ENCODE data around the gene PSENEN.
"Not testable (repeated sequence)": the region's sequence is repeated elsewhere in the genome, so short reads cannot be mapped to it uniquely, and the experiment has no call there.

PSENEN gene

DNA sequence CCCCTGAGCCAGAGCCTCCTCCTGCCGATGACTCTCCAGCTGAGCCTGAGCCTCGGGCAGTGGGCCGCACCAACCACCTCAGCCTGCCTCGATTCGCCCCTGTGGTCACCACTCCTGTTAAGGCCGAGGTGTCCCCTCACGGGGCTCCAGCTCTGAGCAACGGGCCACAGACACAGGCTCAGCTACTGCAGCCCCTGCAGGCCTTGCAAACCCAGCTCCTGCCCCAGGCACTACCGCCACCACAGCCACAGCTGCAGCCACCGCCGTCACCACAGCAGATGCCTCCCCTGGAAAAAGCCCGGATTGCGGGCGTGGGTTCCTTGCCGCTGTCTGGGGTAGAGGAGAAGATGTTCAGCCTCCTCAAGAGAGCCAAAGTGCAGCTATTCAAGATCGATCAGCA lies 24.1 kb upstream of the PSENEN start:
- Histone ChIP-seq H3K9me3 (ENCODE audit: control insufficient read depth, insufficient read depth, low read length) (no peaks in the 10 kb centered on the region), H3K4me1 (ENCODE audit: control insufficient read depth, insufficient read depth, low read length) (no peaks in the 10 kb centered on the region), H3K9ac (ENCODE audit: low read depth, low read length) (no peak overlapping the region), H3K27me3 (ENCODE audit: control insufficient read depth, insufficient read depth, low read length) (no peaks in the 10 kb centered on the region), H3K4me3 (ENCODE audit: low read depth, low read length) (no peak overlapping the region), H3K36me3 (ENCODE audit: control insufficient read depth, insufficient read depth, low read length) (peaks cover 58% of the 10 kb centered on the region)

DNA sequence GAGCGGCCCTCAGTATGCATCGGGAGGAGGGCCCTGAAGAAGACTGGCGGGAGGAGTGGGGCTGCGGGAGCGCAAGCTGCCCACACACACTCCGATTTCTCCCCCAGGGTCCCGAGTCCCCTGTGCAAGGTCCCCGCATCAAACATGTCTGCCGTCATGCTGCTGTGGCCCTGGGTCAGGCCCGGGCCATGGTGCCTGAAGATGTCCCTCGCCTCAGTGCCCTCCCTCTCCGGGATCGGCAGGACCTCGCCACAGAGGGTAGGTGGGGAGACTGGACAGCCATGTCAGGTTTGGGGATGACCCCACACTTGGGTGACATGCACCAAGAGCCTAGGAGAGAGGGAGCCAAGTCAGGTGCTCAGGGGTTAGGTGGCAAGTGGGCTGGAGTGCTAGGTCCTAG lies 23.0 kb upstream of the PSENEN start:
- Histone ChIP-seq H3K4me3 (ENCODE audit: low read depth, low read length) (no peak overlapping the region), H3K27me3 (ENCODE audit: control insufficient read depth, insufficient read depth, low read length) (no peaks in the 10 kb centered on the region), H3K9me3 (ENCODE audit: control insufficient read depth, insufficient read depth, low read length) (no peaks in the 10 kb centered on the region), H3K36me3 (ENCODE audit: control insufficient read depth, insufficient read depth, low read length) (peaks cover 66% of the 10 kb centered on the region), H3K4me1 (ENCODE audit: control insufficient read depth, insufficient read depth, low read length) (no peaks in the 10 kb centered on the region), H3K9ac (ENCODE audit: low read depth, low read length) (no peak overlapping the region)

DNA sequence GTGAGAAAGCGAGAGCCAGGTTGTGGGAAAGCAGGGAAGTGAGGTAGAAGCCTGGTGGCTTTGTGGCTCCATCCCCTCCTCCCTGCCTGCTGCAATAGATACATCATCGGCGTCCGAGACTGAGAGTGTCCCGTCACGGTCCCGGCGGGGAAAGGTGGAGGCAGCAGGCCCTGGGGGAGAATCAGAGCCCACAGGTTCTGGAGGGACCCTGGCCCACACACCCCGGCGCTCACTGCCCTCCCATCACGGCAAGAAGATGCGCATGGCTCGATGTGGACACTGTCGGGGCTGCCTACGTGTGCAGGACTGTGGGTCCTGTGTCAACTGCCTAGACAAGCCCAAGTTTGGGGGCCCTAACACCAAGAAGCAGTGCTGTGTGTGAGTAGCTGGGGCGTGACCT lies 22.6 kb upstream of the PSENEN start:
- no peak overlapping the region for H3K9ac ChIP-seq (ENCODE audit: low read depth, low read length)
- no peaks in the 10 kb centered on the region for H3K4me1 ChIP-seq (ENCODE audit: control insufficient read depth, insufficient read depth, low read length)
- no peaks in the 10 kb centered on the region for H3K9me3 ChIP-seq (ENCODE audit: control insufficient read depth, insufficient read depth, low read length)
- no peak overlapping the region for H3K4me3 ChIP-seq (ENCODE audit: low read depth, low read length)
- peaks cover 70% of the 10 kb centered on the region for H3K36me3 ChIP-seq (ENCODE audit: control insufficient read depth, insufficient read depth, low read length)
- no peaks in the 10 kb centered on the region for H3K27me3 ChIP-seq (ENCODE audit: control insufficient read depth, insufficient read depth, low read length)

DNA sequence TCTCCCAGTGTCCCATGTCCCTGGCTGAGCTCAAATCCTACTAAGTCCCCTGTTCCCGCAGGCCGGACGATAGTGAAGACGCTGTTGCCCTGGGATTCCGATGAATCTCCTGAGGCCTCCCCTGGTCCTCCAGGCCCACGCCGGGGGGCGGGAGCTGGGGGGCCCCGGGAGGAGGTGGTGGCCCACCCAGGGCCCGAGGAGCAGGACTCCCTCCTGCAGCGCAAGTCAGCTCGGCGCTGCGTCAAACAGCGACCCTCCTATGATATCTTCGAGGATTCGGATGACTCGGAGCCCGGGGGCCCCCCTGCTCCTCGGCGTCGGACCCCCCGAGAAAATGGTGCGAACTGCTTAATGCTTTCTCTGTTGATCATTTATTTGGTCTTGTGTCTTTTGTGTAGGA lies 21.8 kb upstream of the PSENEN start:
- Histone ChIP-seq H3K9me3 (ENCODE audit: control insufficient read depth, insufficient read depth, low read length) (no peaks in the 10 kb centered on the region), H3K27me3 (ENCODE audit: control insufficient read depth, insufficient read depth, low read length) (no peaks in the 10 kb centered on the region), H3K36me3 (ENCODE audit: control insufficient read depth, insufficient read depth, low read length) (peaks cover 78% of the 10 kb centered on the region), H3K4me1 (ENCODE audit: control insufficient read depth, insufficient read depth, low read length) (no peaks in the 10 kb centered on the region), H3K9ac (ENCODE audit: low read depth, low read length) (no peak overlapping the region), H3K4me3 (ENCODE audit: low read depth, low read length) (no peak overlapping the region)

DNA sequence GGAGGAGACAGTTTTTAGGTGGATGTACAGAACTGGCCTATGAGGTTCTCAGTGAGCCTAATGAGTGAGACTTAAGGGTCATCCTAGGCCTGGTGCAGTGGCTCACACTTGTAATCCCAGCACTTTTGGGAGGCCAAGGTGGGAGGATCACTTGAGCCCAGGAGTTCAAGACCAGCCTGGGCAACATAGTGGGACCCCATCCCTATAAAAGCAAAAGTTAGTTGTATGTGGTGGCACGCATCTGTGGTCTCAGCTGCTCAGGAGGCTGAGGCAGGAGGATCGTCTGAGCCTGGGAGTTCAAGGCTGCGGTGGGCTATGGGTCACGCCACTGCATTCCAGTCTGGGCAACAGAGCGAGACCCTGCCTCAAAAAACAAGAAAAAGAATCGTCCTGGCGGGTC lies 21.3 kb upstream of the PSENEN start:
- not testable (repeated sequence) for H3K4me3 ChIP-seq (ENCODE audit: low read depth, low read length); H3K9ac ChIP-seq (ENCODE audit: low read depth, low read length); H3K9me3 ChIP-seq (ENCODE audit: control insufficient read depth, insufficient read depth, low read length); H3K4me1 ChIP-seq (ENCODE audit: control insufficient read depth, insufficient read depth, low read length); H3K27me3 ChIP-seq (ENCODE audit: control insufficient read depth, insufficient read depth, low read length)
- peaks cover 82% of the 10 kb centered on the region for H3K36me3 ChIP-seq (ENCODE audit: control insufficient read depth, insufficient read depth, low read length)

DNA sequence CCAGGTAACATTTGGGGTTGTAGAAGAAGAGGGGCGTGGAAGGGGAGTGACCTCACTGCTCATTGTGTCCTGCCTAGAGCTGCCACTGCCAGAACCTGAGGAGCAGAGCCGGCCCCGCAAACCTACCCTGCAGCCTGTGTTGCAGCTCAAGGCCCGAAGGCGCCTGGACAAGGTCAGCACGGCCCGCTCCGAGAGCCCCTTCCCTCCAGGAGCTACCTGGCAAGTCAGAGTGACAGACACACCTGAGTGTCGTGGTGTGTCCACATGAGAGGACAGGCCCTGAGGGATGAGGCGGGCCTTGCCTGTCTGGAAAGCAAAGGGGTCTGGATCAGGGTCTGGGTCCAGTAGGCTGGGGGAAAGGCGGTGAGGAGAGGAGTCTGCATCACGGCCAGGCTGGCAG lies 20.9 kb upstream of the PSENEN start:
- Histone ChIP-seq H3K36me3 (ENCODE audit: control insufficient read depth, insufficient read depth, low read length) (peaks cover 87% of the 10 kb centered on the region), H3K9me3 (ENCODE audit: control insufficient read depth, insufficient read depth, low read length) (no peaks in the 10 kb centered on the region), H3K9ac (ENCODE audit: low read depth, low read length) (no peak overlapping the region), H3K27me3 (ENCODE audit: control insufficient read depth, insufficient read depth, low read length) (no peaks in the 10 kb centered on the region), H3K4me3 (ENCODE audit: low read depth, low read length) (no peak overlapping the region), H3K4me1 (ENCODE audit: control insufficient read depth, insufficient read depth, low read length) (no peaks in the 10 kb centered on the region)

DNA sequence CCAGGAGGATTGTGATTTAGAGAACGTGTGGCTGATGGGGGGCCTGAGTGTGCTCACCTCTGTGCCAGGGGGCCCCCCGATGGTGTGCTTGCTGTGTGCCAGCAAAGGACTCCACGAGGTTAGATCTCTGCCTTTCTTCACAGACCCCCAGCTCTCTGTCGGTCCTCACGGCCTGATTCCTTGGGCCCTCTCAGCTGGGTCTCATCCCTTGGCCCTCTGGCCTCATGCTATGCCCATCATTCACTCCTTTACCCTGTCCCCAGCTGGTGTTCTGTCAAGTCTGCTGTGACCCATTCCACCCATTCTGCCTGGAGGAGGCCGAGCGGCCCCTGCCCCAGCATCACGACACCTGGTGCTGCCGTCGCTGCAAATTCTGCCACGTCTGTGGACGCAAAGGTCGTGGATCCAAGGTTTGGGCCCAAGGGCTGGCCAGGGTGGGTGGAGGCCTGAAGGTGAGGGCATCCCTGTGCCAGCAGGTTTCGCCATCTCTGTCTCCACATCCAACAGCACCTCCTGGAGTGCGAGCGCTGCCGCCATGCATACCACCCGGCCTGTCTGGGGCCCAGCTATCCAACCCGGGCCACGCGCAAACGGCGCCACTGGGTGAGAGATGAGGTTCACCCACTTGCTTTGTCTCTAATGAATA lies 20.1 kb upstream of the PSENEN start:
- H3K9ac ChIP-seq (ENCODE audit: low read depth, low read length): no peak overlapping the region
- H3K4me3 ChIP-seq (ENCODE audit: low read depth, low read length): no peak overlapping the region
- peaks cover 88% of the 10 kb centered on the region for H3K36me3 ChIP-seq (ENCODE audit: control insufficient read depth, insufficient read depth, low read length)
- H3K27me3 ChIP-seq (ENCODE audit: control insufficient read depth, insufficient read depth, low read length): no peaks in the 10 kb centered on the region
- no peaks in the 10 kb centered on the region for H3K9me3 ChIP-seq (ENCODE audit: control insufficient read depth, insufficient read depth, low read length)
- H3K4me1 ChIP-seq (ENCODE audit: control insufficient read depth, insufficient read depth, low read length): no peaks in the 10 kb centered on the region

DNA sequence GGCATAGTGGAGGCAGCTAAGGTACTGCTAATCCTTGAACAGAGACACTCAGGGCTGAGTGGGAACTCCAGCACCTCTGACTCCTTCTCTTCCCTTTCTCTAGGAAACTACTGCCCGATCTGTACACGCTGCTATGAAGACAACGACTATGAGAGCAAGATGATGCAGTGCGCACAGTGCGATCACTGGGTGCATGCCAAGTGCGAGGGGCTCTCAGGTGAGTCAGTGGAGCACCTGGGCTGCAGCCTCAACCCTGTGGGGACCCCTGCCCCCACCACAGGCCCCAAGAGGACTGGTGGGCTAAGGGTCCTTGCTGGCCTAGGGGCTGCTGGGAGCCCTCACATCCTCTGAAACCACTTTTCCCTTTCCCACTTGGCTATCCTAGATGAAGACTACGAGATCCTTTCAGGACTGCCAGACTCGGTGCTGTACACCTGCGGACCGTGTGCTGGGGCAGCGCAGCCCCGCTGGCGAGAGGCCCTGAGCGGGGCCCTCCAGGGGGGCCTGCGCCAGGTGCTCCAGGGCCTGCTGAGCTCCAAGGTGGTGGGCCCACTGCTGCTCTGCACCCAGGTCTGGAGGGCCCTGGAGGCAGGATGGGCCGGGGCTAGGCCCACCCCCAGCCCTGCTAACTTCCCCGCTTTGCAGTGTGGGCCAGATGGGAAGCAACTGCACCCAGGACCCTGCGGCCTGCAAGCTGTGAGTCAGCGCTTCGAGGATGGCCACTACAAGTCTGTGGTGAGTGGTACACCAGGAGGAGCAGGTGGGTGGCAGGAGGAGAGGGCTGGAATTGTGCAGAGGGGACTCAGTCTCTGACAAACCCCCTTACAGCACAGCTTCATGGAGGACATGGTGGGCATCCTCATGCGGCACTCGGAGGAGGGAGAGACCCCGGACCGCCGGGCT lies 18.1 kb upstream of the PSENEN start:
- H3K4me1 ChIP-seq (ENCODE audit: control insufficient read depth, insufficient read depth, low read length): no peaks in the 10 kb centered on the region
- no peaks in the 10 kb centered on the region for H3K27me3 ChIP-seq (ENCODE audit: control insufficient read depth, insufficient read depth, low read length)
- peaks cover 92% of the 10 kb centered on the region for H3K36me3 ChIP-seq (ENCODE audit: control insufficient read depth, insufficient read depth, low read length)
- no peaks in the 10 kb centered on the region for H3K9me3 ChIP-seq (ENCODE audit: control insufficient read depth, insufficient read depth, low read length)
- H3K4me3 ChIP-seq (ENCODE audit: low read depth, low read length): no peak overlapping the region
- no peak overlapping the region for H3K9ac ChIP-seq (ENCODE audit: low read depth, low read length)

DNA sequence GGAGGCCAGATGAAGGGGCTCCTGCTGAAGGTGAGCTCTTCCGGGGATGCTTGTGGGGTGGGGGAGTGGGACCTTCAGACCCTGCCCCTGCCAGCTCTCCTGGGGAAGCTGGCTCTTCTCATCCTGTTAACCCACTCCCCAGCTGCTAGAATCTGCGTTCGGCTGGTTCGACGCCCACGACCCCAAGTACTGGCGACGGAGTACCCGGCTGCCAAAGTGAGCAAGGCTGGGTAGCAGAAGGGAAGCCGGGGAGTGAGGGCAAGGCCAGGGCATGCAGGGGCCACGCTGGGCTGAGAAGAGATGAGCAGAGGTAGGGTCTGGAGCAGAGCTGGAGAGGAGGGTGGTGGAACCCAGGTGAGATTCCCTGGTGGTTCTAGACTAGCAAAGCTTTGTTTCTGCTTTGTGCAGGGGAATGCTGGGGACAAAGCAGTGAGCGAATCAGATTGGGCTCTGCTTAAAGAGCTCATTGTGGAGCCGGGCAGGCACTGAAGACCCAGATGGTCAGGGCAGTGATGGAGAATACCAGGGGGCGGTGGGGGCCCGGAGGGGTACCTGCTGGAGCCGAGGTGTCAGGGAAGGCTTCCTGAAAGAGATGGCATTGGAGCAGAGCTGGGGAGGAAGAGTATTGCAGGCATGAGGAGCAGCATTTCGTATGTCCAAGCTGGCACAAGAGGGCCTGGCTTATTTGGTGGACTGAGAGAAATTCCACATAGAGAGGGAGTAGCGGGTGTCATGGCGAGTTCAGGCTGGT lies 17.3 kb upstream of the PSENEN start:
- Histone ChIP-seq H3K9me3 (ENCODE audit: control insufficient read depth, insufficient read depth, low read length) (no peaks in the 10 kb centered on the region), H3K36me3 (ENCODE audit: control insufficient read depth, insufficient read depth, low read length) (peaks cover 84% of the 10 kb centered on the region), H3K9ac (ENCODE audit: low read depth, low read length) (no peak overlapping the region), H3K27me3 (ENCODE audit: control insufficient read depth, insufficient read depth, low read length) (no peaks in the 10 kb centered on the region), H3K4me1 (ENCODE audit: control insufficient read depth, insufficient read depth, low read length) (no peaks in the 10 kb centered on the region), H3K4me3 (ENCODE audit: low read depth, low read length) (no peak overlapping the region)

DNA sequence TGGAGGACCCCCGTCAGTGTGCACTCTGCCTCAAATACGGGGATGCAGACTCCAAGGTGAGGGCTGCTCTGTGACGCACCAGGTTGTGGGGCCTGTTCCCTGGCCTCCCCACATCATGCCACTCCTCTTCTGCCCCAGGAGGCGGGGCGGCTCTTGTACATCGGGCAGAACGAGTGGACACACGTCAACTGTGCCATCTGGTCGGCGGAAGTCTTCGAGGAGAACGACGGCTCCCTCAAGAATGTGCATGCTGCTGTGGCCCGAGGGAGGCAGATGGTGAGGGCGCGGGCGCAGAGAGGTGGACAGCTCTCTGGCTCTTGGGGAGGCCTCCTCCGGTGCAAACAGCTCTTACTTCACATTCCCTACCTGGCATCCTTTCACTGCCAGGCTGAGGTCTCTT lies 16.4 kb upstream of the PSENEN start:
- no peaks in the 10 kb centered on the region for H3K4me1 ChIP-seq (ENCODE audit: control insufficient read depth, insufficient read depth, low read length)
- no peaks in the 10 kb centered on the region for H3K9me3 ChIP-seq (ENCODE audit: control insufficient read depth, insufficient read depth, low read length)
- H3K4me3 ChIP-seq (ENCODE audit: low read depth, low read length): no peak overlapping the region
- H3K9ac ChIP-seq (ENCODE audit: low read depth, low read length): no peak overlapping the region
- H3K27me3 ChIP-seq (ENCODE audit: control insufficient read depth, insufficient read depth, low read length): no peaks in the 10 kb centered on the region
- H3K36me3 ChIP-seq (ENCODE audit: control insufficient read depth, insufficient read depth, low read length): peaks cover 81% of the 10 kb centered on the region

DNA sequence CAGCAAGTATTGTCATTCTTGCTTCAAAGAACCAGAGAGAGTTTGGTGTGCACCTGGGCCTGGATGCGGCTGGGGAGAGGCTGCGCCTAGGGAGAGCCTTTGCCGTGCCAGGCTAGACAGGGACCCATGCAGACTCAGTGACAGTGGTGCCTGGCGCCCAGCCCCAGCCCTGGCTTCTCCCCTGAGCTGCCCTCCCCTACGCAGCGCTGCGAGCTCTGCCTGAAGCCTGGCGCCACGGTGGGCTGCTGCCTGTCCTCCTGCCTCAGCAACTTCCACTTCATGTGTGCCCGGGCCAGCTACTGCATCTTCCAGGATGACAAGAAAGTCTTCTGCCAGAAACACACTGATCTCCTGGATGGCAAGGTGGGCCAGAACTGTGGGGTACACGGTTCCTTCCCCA lies 15.7 kb upstream of the PSENEN start:
- Histone ChIP-seq H3K4me1 (ENCODE audit: control insufficient read depth, insufficient read depth, low read length) (no peaks in the 10 kb centered on the region), H3K9ac (ENCODE audit: low read depth, low read length) (no peak overlapping the region), H3K4me3 (ENCODE audit: low read depth, low read length) (no peak overlapping the region), H3K36me3 (ENCODE audit: control insufficient read depth, insufficient read depth, low read length) (peaks cover 76% of the 10 kb centered on the region), H3K9me3 (ENCODE audit: control insufficient read depth, insufficient read depth, low read length) (no peaks in the 10 kb centered on the region), H3K27me3 (ENCODE audit: control insufficient read depth, insufficient read depth, low read length) (no peaks in the 10 kb centered on the region)

Data from iPS-15b (cell line).